IPS DF 6.9 (cell line): ENCODE results near the gene FAM78A.
"Not testable (repeated sequence)": the region's sequence is repeated elsewhere in the genome, so short reads cannot be mapped to it uniquely, and the experiment has no call there.

ENCODE experiments used
- DNase-seq: peaks from one replicate; pipeline ENCODE4 v3.0.0-alpha.2; 2013; ENCODE audit warnings: low read depth, low spot score
- H3K27ac ChIP-seq: one replicate; pipeline ENCODE4 v1.5.1; 2013; ENCODE audit warnings: low read length, control low read depth
- H3K27me3 ChIP-seq: 2 replicates; pipeline ENCODE4 v1.6.1; 2013; ENCODE audit warnings: mild to moderate bottlenecking, low read length; ENCODE audit not compliant: control insufficient read depth, insufficient read depth
- H3K36me3 ChIP-seq: 2 replicates; pipeline ENCODE4 v1.6.1; 2013; ENCODE audit warnings: low read length; ENCODE audit not compliant: control insufficient read depth, insufficient read depth
- H3K4me1 ChIP-seq: 2 replicates; pipeline ENCODE4 v1.6.1; 2013; ENCODE audit warnings: low read length; ENCODE audit not compliant: control insufficient read depth, insufficient read depth
- H3K4me3 ChIP-seq: 2 replicates; pipeline ENCODE4 v1.5.1; 2013; ENCODE audit warnings: mild to moderate bottlenecking, low read length
- H3K9me3 ChIP-seq: 2 replicates; pipeline ENCODE4 v1.6.1; 2013; ENCODE audit warnings: low read length, inconsistent platforms; ENCODE audit not compliant: control insufficient read depth, insufficient read depth
- WGBS: extraction: QIAGEN DNeasy Blood & Tissue Kit; methylation state at CpG from one replicate; pipeline ENCODE4 v1.1.7; 2013; ENCODE audit warnings: mixed read lengths, missing lambda C conversion rate; ENCODE audit not compliant: insufficient read length, insufficient coverage; 5-methylcytosine and 5-hydroxymethylcytosine counted together

Gene FAM78A

GRCh38 chr9:131263033-131263343 lies 13.3 kb downstream of the FAM78A start:
- not testable (repeated sequence) for H3K36me3 ChIP-seq, H3K9me3 ChIP-seq, DNase-seq, H3K27me3 ChIP-seq, H3K27ac ChIP-seq, H3K4me1 ChIP-seq, H3K4me3 ChIP-seq
- WGBS = no CpG with 5 or more reads among the region's 5 CpGs

GRCh38 chr9:131262327-131263032 lies 13.8 kb downstream of the FAM78A start:
- no peak overlapping the region for H3K4me3 ChIP-seq
- no peaks in the 10 kb centered on the region for H3K9me3 ChIP-seq
- H3K4me1 ChIP-seq = no peaks in the 10 kb centered on the region
- no peak for DNase-seq
- no peaks in the 10 kb centered on the region for H3K36me3 ChIP-seq
- no CpG with 5 or more reads among the region's 13 CpGs for whole genome bisulfite sequencing
- H3K27me3 ChIP-seq = no peaks in the 10 kb centered on the region
- H3K27ac ChIP-seq = no peak overlapping the region

- WGBS = no CpG with 5 or more reads among the region's 33 CpGs
- no peak for DNase-seq
Measured at GRCh38 chr9:131260751-131261452, 15.4 kb downstream of the FAM78A start.

GRCh38 chr9:131259916-131260597 lies 16.3 kb downstream of the FAM78A start:
- no CpG with 5 or more reads among the region's 20 CpGs for whole genome bisulfite sequencing
- H3K27me3 ChIP-seq = no peaks in the 10 kb centered on the region
- no peak overlapping the region for H3K27ac ChIP-seq
- H3K36me3 ChIP-seq = no peaks in the 10 kb centered on the region
- DNase-seq = no peak
- no peaks in the 10 kb centered on the region for H3K4me1 ChIP-seq
- no peaks in the 10 kb centered on the region for H3K9me3 ChIP-seq
- no peak overlapping the region for H3K4me3 ChIP-seq

More at GRCh38 chr9:131260751-131261452, 15.4 kb downstream of the FAM78A start:
- no peaks in the 10 kb centered on the region for H3K4me1 ChIP-seq
- H3K9me3 ChIP-seq = no peaks in the 10 kb centered on the region
- H3K27me3 ChIP-seq = no peaks in the 10 kb centered on the region
- no peak overlapping the region for H3K27ac ChIP-seq
- H3K4me3 ChIP-seq = no peak overlapping the region
- H3K36me3 ChIP-seq = no peaks in the 10 kb centered on the region

GRCh38 chr9:131259432-131259898 lies 16.8 kb downstream of the FAM78A start:
- no peaks in the 10 kb centered on the region for H3K9me3 ChIP-seq
- no peaks in the 10 kb centered on the region for H3K27me3 ChIP-seq
- no CpG with 5 or more reads among the region's 12 CpGs for WGBS
- no peak overlapping the region for H3K27ac ChIP-seq
- no peak for DNase-seq
- H3K36me3 ChIP-seq = no peaks in the 10 kb centered on the region
- no peaks in the 10 kb centered on the region for H3K4me1 ChIP-seq
- H3K4me3 ChIP-seq = no peak overlapping the region

- H3K4me3 ChIP-seq = no peak overlapping the region
- no peaks in the 10 kb centered on the region for H3K36me3 ChIP-seq
- no peak for DNase-seq
- no peaks in the 10 kb centered on the region for H3K9me3 ChIP-seq
- H3K27ac ChIP-seq = no peak overlapping the region
- no peaks in the 10 kb centered on the region for H3K4me1 ChIP-seq
- no CpG with 5 or more reads among the region's 25 CpGs for WGBS
- no peaks in the 10 kb centered on the region for H3K27me3 ChIP-seq
Measured at GRCh38 chr9:131258698-131259431, 17.4 kb downstream of the FAM78A start.

- no CpG with 5 or more reads among the region's 15 CpGs for WGBS
- H3K4me1 ChIP-seq = no peaks in the 10 kb centered on the region
- no peak overlapping the region for H3K4me3 ChIP-seq
- no peaks in the 10 kb centered on the region for H3K36me3 ChIP-seq
- no peaks in the 10 kb centered on the region for H3K27me3 ChIP-seq
- no peaks in the 10 kb centered on the region for H3K9me3 ChIP-seq
- H3K27ac ChIP-seq = no peak overlapping the region
- DNase-seq = no peak
Measured at GRCh38 chr9:131258186-131258585, 18.1 kb downstream of the FAM78A start.

- Histone ChIP-seq H3K27ac (no peak overlapping the region), H3K27me3 (no peaks in the 10 kb centered on the region), H3K4me3 (no peak overlapping the region), H3K4me1 (no peaks in the 10 kb centered on the region), H3K36me3 (no peaks in the 10 kb centered on the region), H3K9me3 (no peaks in the 10 kb centered on the region)
- no peak for DNase-seq
- WGBS = no CpG with 5 or more reads among the region's 15 CpGs
Measured at GRCh38 chr9:131257266-131258025, 18.9 kb downstream of the FAM78A start.

- H3K27ac ChIP-seq = no peak overlapping the region
- no peak overlapping the region for H3K4me3 ChIP-seq
Measured at GRCh38 chr9:131255676-131256197, 20.6 kb downstream of the FAM78A start.

More at GRCh38 chr9:131255676-131256197, 20.6 kb downstream of the FAM78A start:
- WGBS = no CpG with 5 or more reads among the region's 8 CpGs
- no peak for DNase-seq
- no peaks in the 10 kb centered on the region for H3K27me3 ChIP-seq
- no peaks in the 10 kb centered on the region for H3K36me3 ChIP-seq
- no peaks in the 10 kb centered on the region for H3K9me3 ChIP-seq
- no peaks in the 10 kb centered on the region for H3K4me1 ChIP-seq
